HG03196 (cell line): ENCODE data around the gene CACNA2D4.

ENCODE experiments used
- ATAC-seq: cut with Tn5 transposase; IDR thresholded peaks from one replicate; pipeline ENCODE4 v1.9.1; 2021; ENCODE audit not compliant: unreplicated experiment

Gene CACNA2D4

GRCh38 chr12:1806301-1807086 lies 112.0 kb downstream of the CACNA2D4 start:
- no peak for ATAC-seq

GRCh38 chr12:1805441-1806081 lies 112.9 kb downstream of the CACNA2D4 start:
- no peak for ATAC-seq

GRCh38 chr12:1804545-1805332 lies 113.7 kb downstream of the CACNA2D4 start:
- peak; percentile 64 for ATAC-seq

GRCh38 chr12:1803736-1804135 lies 114.7 kb downstream of the CACNA2D4 start:
- ATAC-seq = no peak

GRCh38 chr12:1801303-1801975 lies 117.0 kb downstream of the CACNA2D4 start:
- ATAC-seq = no peak

- no peak for ATAC-seq
These were observed 117.8 kb downstream of the CACNA2D4 start for GRCh38 chr12:1800401-1801302.

GRCh38 chr12:1799882-1800400 lies 118.5 kb downstream of the CACNA2D4 start:
- no peak for ATAC-seq

- ATAC-seq = no peak
These were observed 119.2 kb downstream of the CACNA2D4 start for GRCh38 chr12:1799051-1799881.

GRCh38 chr12:1798641-1799020 lies 119.8 kb downstream of the CACNA2D4 start:
- no peak for ATAC-seq

- ATAC-seq = no peak
These were observed 120.3 kb downstream of the CACNA2D4 start for GRCh38 chr12:1797991-1798640.

GRCh38 chr12:1797011-1797901 lies 121.2 kb downstream of the CACNA2D4 start:
- ATAC-seq = peak; percentile 14

GRCh38 chr12:1796515-1797010 lies 121.9 kb downstream of the CACNA2D4 start:
- peak; percentile 10 for ATAC-seq

GRCh38 chr12:1795785-1796514 lies 122.5 kb downstream of the CACNA2D4 start:
- peak; percentile 75 for ATAC-seq

- no peak for ATAC-seq
These were observed 123.1 kb downstream of the CACNA2D4 start for GRCh38 chr12:1795221-1795784.

- no peak for ATAC-seq
These were observed 123.9 kb downstream of the CACNA2D4 start for GRCh38 chr12:1794440-1795090.
